Activated T-helper 2 cell treated with anti-CD3 and anti-CD28 coated beads, Interferon-gamma antibody, Interleukin-2, Interleukin-4, amounts not matched to agents 10 μg/mL and 5 μg/mL and 100 μg/mL, durations not matched to agents 14 hours and 24 hours and 36 hours (primary cell): ENCODE data around the gene SNX5. TPM values are rescaled to one million over a fixed set of nuclear protein-coding genes. Genes with fewer than 3 reads are reported as not detected.

ENCODE experiments used
- DNase-seq: peaks from one replicate; pipeline ENCODE4 v3.0.0; 2021; ENCODE audit warnings: low spot score
- H3K27ac Mint-ChIP-seq: one replicate; pipeline ENCODE4 v1.8.0; 2021; ENCODE audit warnings: mixed read lengths
- H3K27me3 Mint-ChIP-seq: one replicate; pipeline ENCODE4 v1.8.0; 2021; ENCODE audit warnings: low read depth, mixed read lengths
- H3K36me3 Mint-ChIP-seq: one replicate; pipeline ENCODE4 v1.8.0; 2021; ENCODE audit warnings: low read depth, mixed read lengths
- H3K4me1 Mint-ChIP-seq: one replicate; pipeline ENCODE4 v1.8.0; 2021; ENCODE audit warnings: low read depth, mixed read lengths
- H3K4me3 Mint-ChIP-seq: one replicate; pipeline ENCODE4 v1.8.0; 2021; ENCODE audit warnings: low read depth, mild to moderate bottlenecking, moderate library complexity, mixed read lengths
- H3K9me3 Mint-ChIP-seq: one replicate; pipeline ENCODE4 v1.8.0; 2021; ENCODE audit warnings: mixed read lengths
- intact Hi-C: fragments of 100-400 bp; cut with micrococcal nuclease; formaldehyde crosslinking; loops from one replicate; pipeline ENCODE4 v1.15.1; 2023
- total RNA-seq: library from RNA; stranded (reverse); gene quantifications from 2 replicates; pipeline ENCODE4 v1.2.3, GENCODE V29; 2022

The SNX5 gene
- total RNA-seq, 1 donor from 2014 or later, result 231 TPM

GRCh38 chr20:17952692-17953684 is 15.6 kb downstream of the SNX5 start:
- H3K27ac Mint-ChIP-seq, result peak overlapping the region; percentile 66
- H3K4me3 Mint-ChIP-seq, result no peak overlapping the region
- no peak for DNase-seq
- H3K27me3 Mint-ChIP-seq, result no peaks in the 10 kb centered on the region
- H3K36me3 Mint-ChIP-seq, result peaks cover 95% of the 10 kb centered on the region
- H3K4me1 Mint-ChIP-seq, result peaks cover 43% of the 10 kb centered on the region
- intact Hi-C loops, result no loop called here
- no peaks in the 10 kb centered on the region for H3K9me3 Mint-ChIP-seq

GRCh38 chr20:17951323-17951722 is 17.3 kb downstream of the SNX5 start:
- intact Hi-C loops, result no loop called here

DNA sequence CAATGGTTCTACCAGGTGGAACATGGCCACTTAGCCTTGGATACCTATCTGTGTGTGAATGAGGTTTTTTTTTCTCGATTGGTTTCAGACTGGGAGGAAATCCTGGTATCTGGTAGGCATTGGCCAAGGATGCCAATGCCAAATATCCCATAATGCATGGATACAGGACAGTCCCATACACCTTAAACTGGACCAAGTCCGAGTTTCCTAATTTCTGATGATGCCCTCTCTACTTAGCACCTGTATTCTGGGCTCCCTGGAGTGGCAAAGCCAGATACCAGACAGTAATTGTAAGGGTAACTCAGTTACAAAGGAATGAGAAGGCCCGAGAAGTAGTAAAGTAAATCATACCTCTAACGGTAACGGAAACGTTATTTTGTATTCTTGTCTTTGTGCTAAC is 17.9 kb downstream of the SNX5 start:
- H3K9me3 Mint-ChIP-seq, result no peaks in the 10 kb centered on the region

More at GRCh38 chr20:17951323-17951722, 17.3 kb downstream of the SNX5 start:
- Mint-ChIP-seq H3K27me3 (no peaks in the 10 kb centered on the region), H3K4me3 (no peak overlapping the region), H3K4me1 (peaks cover 34% of the 10 kb centered on the region), H3K27ac (no peak overlapping the region), H3K36me3 (peaks cover 99% of the 10 kb centered on the region), H3K9me3 (no peaks in the 10 kb centered on the region)
- no peak for DNase-seq

GRCh38 chr20:17949899-17950298 is 18.7 kb downstream of the SNX5 start:
- intact Hi-C loops, result loop anchor here (10.0 kb wide), 1 partner anchor 45 kb away; no protein-coding TSS in a partner anchor
- Mint-ChIP-seq H3K4me3 (no peak overlapping the region), H3K27ac (no peak overlapping the region), H3K27me3 (no peaks in the 10 kb centered on the region), H3K36me3 (peaks cover 98% of the 10 kb centered on the region), H3K9me3 (no peaks in the 10 kb centered on the region), H3K4me1 (peaks cover 23% of the 10 kb centered on the region)
- DNase-seq, result no peak

More for the DNA sequence above, 17.9 kb downstream of the SNX5 start:
- H3K4me1 Mint-ChIP-seq, result peaks cover 28% of the 10 kb centered on the region
- intact Hi-C loops, result no loop called here
- no peak overlapping the region for H3K27ac Mint-ChIP-seq
- H3K27me3 Mint-ChIP-seq, result no peaks in the 10 kb centered on the region
- H3K36me3 Mint-ChIP-seq, result peaks cover 99% of the 10 kb centered on the region
- DNase-seq, result no peak
- no peak overlapping the region for H3K4me3 Mint-ChIP-seq

DNA sequence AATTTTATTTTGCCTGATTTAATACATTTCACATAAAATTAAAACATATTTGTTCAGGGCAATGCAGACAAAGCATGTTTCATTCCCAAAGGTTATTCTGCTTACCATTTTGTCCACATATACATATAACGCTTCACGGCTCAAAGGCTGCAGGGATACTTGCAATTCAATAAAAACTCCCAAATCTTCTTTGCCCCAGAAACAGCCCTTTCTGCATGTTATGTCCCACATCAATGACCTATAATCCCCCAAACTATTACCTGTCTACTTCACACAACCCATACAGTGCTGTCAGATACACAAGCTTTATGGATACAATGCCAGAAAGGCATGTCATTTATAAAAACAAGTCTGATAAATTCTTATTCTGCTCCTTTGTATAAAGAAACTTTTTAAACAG is 20.2 kb downstream of the SNX5 start:
- Mint-ChIP-seq H3K9me3 (no peaks in the 10 kb centered on the region), H3K4me1 (peaks cover 21% of the 10 kb centered on the region), H3K27me3 (no peaks in the 10 kb centered on the region), H3K27ac (no peak overlapping the region), H3K4me3 (no peak overlapping the region), H3K36me3 (peaks cover 98% of the 10 kb centered on the region)
- intact Hi-C loops, result loop anchor here (10.0 kb wide), 1 partner anchor 46 kb away; no protein-coding TSS in a partner anchor
- no peak for DNase-seq

- no peak overlapping the region for H3K4me3 Mint-ChIP-seq
- no peak for DNase-seq
- no peaks in the 10 kb centered on the region for H3K27me3 Mint-ChIP-seq
- H3K4me1 Mint-ChIP-seq, result peaks cover 17% of the 10 kb centered on the region
- H3K36me3 Mint-ChIP-seq, result peaks cover 98% of the 10 kb centered on the region
- intact Hi-C loops, result loop anchor here (10.0 kb wide), 1 partner anchor 47 kb away; no protein-coding TSS in a partner anchor
- no peak overlapping the region for H3K27ac Mint-ChIP-seq
- no peaks in the 10 kb centered on the region for H3K9me3 Mint-ChIP-seq
These were observed 21.1 kb downstream of the SNX5 start for GRCh38 chr20:17947474-17947815.

DNA sequence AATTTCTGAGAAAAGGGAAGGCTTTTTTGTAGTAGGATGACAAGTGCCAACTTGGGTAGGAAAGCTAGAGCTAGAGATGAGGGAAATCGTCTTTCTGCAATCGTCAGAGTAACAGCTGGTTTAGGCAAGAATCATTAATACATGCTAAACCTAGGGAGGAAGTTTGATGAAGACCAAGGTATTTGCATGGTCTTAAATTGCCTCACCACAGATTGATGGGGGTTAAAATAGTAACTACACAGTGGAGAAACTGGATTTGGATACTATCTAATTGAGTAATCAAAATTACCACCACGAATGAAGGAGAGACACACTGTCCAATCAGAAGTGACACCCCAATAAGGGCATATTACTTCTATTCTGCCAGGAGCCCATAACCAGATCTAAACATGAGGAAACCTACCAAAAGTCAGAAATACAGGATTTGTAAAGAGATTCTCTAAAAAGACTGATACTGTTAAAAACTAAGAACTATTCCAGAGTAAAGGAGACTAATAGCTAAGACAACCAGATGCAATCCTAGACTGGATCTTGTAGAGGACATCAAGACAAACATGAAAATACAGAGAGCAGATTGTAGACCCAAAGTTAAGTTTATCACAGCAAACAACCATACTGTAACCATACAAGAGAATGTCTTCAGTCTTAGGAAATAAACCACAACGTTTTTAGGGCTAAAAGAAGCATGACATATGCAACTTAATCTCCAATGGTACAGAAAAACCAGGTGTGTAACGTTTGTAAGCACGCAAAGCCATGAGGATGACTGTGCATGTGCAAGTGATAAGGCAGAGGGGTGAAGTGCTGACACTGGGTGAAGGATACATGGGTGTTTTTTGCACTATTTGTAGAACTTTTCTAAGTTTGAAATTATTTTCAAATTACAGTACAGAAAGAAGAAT is 21.8 kb downstream of the SNX5 start:
- Mint-ChIP-seq H3K4me1 (peaks cover 16% of the 10 kb centered on the region), H3K9me3 (no peaks in the 10 kb centered on the region), H3K27ac (peak overlapping the region; percentile 67), H3K4me3 (no peak overlapping the region), H3K27me3 (no peaks in the 10 kb centered on the region), H3K36me3 (peaks cover 99% of the 10 kb centered on the region)
- DNase-seq, result no peak
- intact Hi-C loops, result loop anchor here (10.0 kb wide), 1 partner anchor 48 kb away; no protein-coding TSS in a partner anchor

- Mint-ChIP-seq H3K27me3 (no peaks in the 10 kb centered on the region), H3K9me3 (no peaks in the 10 kb centered on the region), H3K36me3 (peaks cover 99% of the 10 kb centered on the region), H3K4me3 (no peak overlapping the region), H3K4me1 (peaks cover 13% of the 10 kb centered on the region), H3K27ac (no peak overlapping the region)
- DNase-seq, result no peak
- intact Hi-C loops, result loop anchor here (10.0 kb wide), 1 partner anchor 49 kb away; no protein-coding TSS in a partner anchor
These were observed 22.6 kb downstream of the SNX5 start for GRCh38 chr20:17946040-17946439.

- intact Hi-C loops, result loop anchor here (10.0 kb wide), 1 partner anchor 50 kb away; no protein-coding TSS in a partner anchor
- H3K9me3 Mint-ChIP-seq, result no peaks in the 10 kb centered on the region
- H3K27me3 Mint-ChIP-seq, result no peaks in the 10 kb centered on the region
- DNase-seq, result no peak
- no peak overlapping the region for H3K4me3 Mint-ChIP-seq
- peak overlapping the region; percentile 47 for H3K27ac Mint-ChIP-seq
- H3K4me1 Mint-ChIP-seq, result peaks cover 21% of the 10 kb centered on the region
- peaks cover 96% of the 10 kb centered on the region for H3K36me3 Mint-ChIP-seq
These were observed 23.6 kb downstream of the SNX5 start for GRCh38 chr20:17944854-17945474.

- DNase-seq, result no peak
- Mint-ChIP-seq H3K4me1 (peaks cover 29% of the 10 kb centered on the region), H3K9me3 (no peaks in the 10 kb centered on the region), H3K36me3 (peaks cover 83% of the 10 kb centered on the region), H3K27ac (peak overlapping the region; percentile 12), H3K27me3 (no peaks in the 10 kb centered on the region), H3K4me3 (no peak overlapping the region)
- intact Hi-C loops, result loop anchor here (10.0 kb wide), 1 partner anchor 51 kb away; no protein-coding TSS in a partner anchor
These were observed 25.3 kb downstream of the SNX5 start for GRCh38 chr20:17943343-17943742.

DNA sequence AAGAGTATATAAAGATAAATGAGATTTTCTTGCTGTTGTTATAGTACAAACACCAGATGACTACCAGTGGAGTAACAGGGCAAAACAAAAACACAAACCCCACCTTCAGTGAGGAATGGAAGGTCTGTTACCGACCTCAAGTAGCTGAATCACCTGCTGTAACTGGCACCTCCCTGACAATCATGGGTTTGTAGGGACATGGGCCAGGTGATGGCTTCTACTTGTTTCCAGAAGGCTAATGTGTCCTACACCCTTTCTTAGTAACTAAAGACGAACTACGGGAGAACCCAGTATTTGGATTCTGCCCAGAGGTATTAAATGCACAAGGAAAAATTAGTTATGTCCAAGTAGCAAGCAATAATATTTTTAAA is 26.8 kb downstream of the SNX5 start:
- H3K9me3 Mint-ChIP-seq, result no peaks in the 10 kb centered on the region
- DNase-seq, result no peak
- H3K36me3 Mint-ChIP-seq, result peaks cover 67% of the 10 kb centered on the region
- no peak overlapping the region for H3K27ac Mint-ChIP-seq
- no peaks in the 10 kb centered on the region for H3K27me3 Mint-ChIP-seq
- H3K4me3 Mint-ChIP-seq, result no peak overlapping the region
- peaks cover 29% of the 10 kb centered on the region for H3K4me1 Mint-ChIP-seq
- intact Hi-C loops, result loop anchor here (10.0 kb wide), 1 partner anchor 53 kb away; no protein-coding TSS in a partner anchor
